Hepatocyte (in vitro differentiated cells): ENCODE measurements around the gene EHD1. TPM values are rescaled to one million over a fixed set of nuclear protein-coding genes. Genes with fewer than 3 reads are reported as not detected.
"Not testable (repeated sequence)": the region's sequence is repeated elsewhere in the genome, so short reads cannot be mapped to it uniquely, and the experiment has no call there.

Experiments used
- DNase-seq: peaks from one replicate; pipeline ENCODE4 v3.0.0-alpha.2; 2016; ENCODE audit warnings: low spot score
- H2AFZ ChIP-seq: fragments of 200-600 bp; sonication (generic); 2 replicates; pipeline ENCODE4 v1.6.0; 2016; ENCODE audit warnings: antibody characterized with exemption, mild to moderate bottlenecking
- H3K27ac ChIP-seq: fragments of 200-600 bp; sonication (generic); 2 replicates; pipeline ENCODE4 v1.5.1; 2016; ENCODE audit warnings: mild to moderate bottlenecking
- H3K27me3 ChIP-seq: fragments of 200-600 bp; sonication (generic); 2 replicates; pipeline ENCODE4 v1.6.1; 2016
- H3K36me3 ChIP-seq: fragments of 200-600 bp; sonication (generic); replicated peaks from 2 replicates; pipeline ENCODE4 v1.5.1; 2016; ENCODE audit warnings: low read depth; ENCODE audit not compliant: insufficient read depth
- H3K4me1 ChIP-seq: fragments of 200-600 bp; sonication (generic); 2 replicates; pipeline ENCODE4 v1.5.1; 2016; ENCODE audit warnings: mild to moderate bottlenecking, moderate library complexity; ENCODE audit not compliant: insufficient read depth
- H3K4me2 ChIP-seq: fragments of 200-600 bp; sonication (generic); 2 replicates; pipeline ENCODE4 v1.6.0; 2016
- H3K4me3 ChIP-seq: fragments of 200-600 bp; sonication (generic); 2 replicates; pipeline ENCODE4 v1.5.1; 2016; ENCODE audit warnings: mild to moderate bottlenecking
- H3K79me2 ChIP-seq: fragments of 200-600 bp; sonication (generic); 2 replicates; pipeline ENCODE4 v1.6.0; 2017; ENCODE audit warnings: mild to moderate bottlenecking
- H3K9me2 ChIP-seq: fragments of 200-600 bp; sonication (generic); replicated peaks from 2 replicates; pipeline ENCODE4 v1.6.0; 2017; ENCODE audit warnings: mild to moderate bottlenecking; ENCODE audit not compliant: insufficient read depth
- H3K9me3 ChIP-seq: fragments of 200-600 bp; sonication (generic); 2 replicates; pipeline ENCODE4 v1.5.1; 2016; ENCODE audit warnings: low read depth, mild to moderate bottlenecking
- H4K20me1 ChIP-seq: fragments of 200-600 bp; sonication (generic); 2 replicates; pipeline ENCODE4 v1.6.0; 2016; ENCODE audit warnings: mild to moderate bottlenecking; ENCODE audit not compliant: insufficient read depth, poor library complexity, severe bottlenecking
- CTCF ChIP-seq: fragments of 200-600 bp; sonication (generic); IDR thresholded peaks from 2 replicates; pipeline ENCODE4 v1.5.1; 2016; ENCODE audit warnings: antibody characterized with exemption, mild to moderate bottlenecking; ENCODE audit not compliant: poor library complexity
- EZH2 ChIP-seq: fragments of 200-600 bp; sonication (generic); IDR thresholded peaks from 2 replicates; pipeline ENCODE4 v1.6.1; 2016; ENCODE audit warnings: antibody characterized with exemption, mild to moderate bottlenecking, borderline replicate concordance
- EZH2phosphoT487 ChIP-seq: fragments of 200-600 bp; sonication (generic); IDR thresholded peaks from one replicate; pipeline ENCODE4 v1.6.1; 2018; ENCODE audit warnings: antibody characterized with exemption, mild to moderate bottlenecking, low read depth, moderate library complexity; ENCODE audit not compliant: unreplicated experiment, severe bottlenecking
- WGBS: methylation state at CpG from one replicate; pipeline ENCODE4 v1.1.6; 2016; ENCODE audit warnings: low lambda C conversion rate; ENCODE audit errors: missing lambda C conversion rate; 5-methylcytosine and 5-hydroxymethylcytosine counted together
- polyA plus RNA-seq: library from polyadenylated mRNA; unstranded; fragments of >200 nt; fragmentation: Nextera tagmentation; extraction: Ambion mirVana; gene quantifications from 2 replicates; pipeline ENCODE4 v1.2.1, GENCODE V29; 2016
- total RNA-seq: library from RNA; depleted of rRNA; stranded (reverse); fragments of >200 nt; gene quantifications from 2 replicates; pipeline ENCODE4 v1.2.3, GENCODE V29; 2014

The EHD1 gene
- total and polyA plus RNA-seq, 2 experiments from 2014 or later, result 52.4 to 69.5 TPM

- TF ChIP-seq CTCF (no peak), EZH2phosphoT487 (no peak), EZH2 (no peak)
- Histone ChIP-seq H3K9me3 (no peaks in the 10 kb centered on the region), H3K79me2 (no peaks in the 10 kb centered on the region), H2AFZ (no peak overlapping the region), H3K27me3 (no peaks in the 10 kb centered on the region), H3K36me3 (no peaks in the 10 kb centered on the region), H3K4me2 (no peak overlapping the region), H3K27ac (no peak overlapping the region), H3K4me3 (no peak overlapping the region), H3K4me1 (no peaks in the 10 kb centered on the region), H4K20me1 (no peaks in the 10 kb centered on the region), H3K9me2 (no peaks in the 10 kb centered on the region)
- no peak for DNase-seq
- WGBS, result 91% methylated on average over 7 of the region's 7 CpGs
Measured at GRCh38 chr11:64826062-64826461, 52.4 kb downstream of the EHD1 start.

GRCh38 chr11:64823568-64824119, 54.8 kb downstream of the EHD1 start:
- no peaks in the 10 kb centered on the region for H3K79me2 ChIP-seq
- H3K4me2 ChIP-seq, result no peak overlapping the region
- TF ChIP-seq EZH2 (no peak), CTCF (no peak), EZH2phosphoT487 (no peak)
- WGBS, result 93% methylated on average over 11 of the region's 11 CpGs
- no peaks in the 10 kb centered on the region for H3K9me3 ChIP-seq
- no peaks in the 10 kb centered on the region for H3K27me3 ChIP-seq
- H3K4me1 ChIP-seq, result no peaks in the 10 kb centered on the region
- no peak for DNase-seq
- H2AFZ ChIP-seq, result no peak overlapping the region
- H3K9me2 ChIP-seq, result no peaks in the 10 kb centered on the region
- no peak overlapping the region for H3K4me3 ChIP-seq
- H3K27ac ChIP-seq, result no peak overlapping the region
- H3K36me3 ChIP-seq, result no peaks in the 10 kb centered on the region
- no peaks in the 10 kb centered on the region for H4K20me1 ChIP-seq

DNA sequence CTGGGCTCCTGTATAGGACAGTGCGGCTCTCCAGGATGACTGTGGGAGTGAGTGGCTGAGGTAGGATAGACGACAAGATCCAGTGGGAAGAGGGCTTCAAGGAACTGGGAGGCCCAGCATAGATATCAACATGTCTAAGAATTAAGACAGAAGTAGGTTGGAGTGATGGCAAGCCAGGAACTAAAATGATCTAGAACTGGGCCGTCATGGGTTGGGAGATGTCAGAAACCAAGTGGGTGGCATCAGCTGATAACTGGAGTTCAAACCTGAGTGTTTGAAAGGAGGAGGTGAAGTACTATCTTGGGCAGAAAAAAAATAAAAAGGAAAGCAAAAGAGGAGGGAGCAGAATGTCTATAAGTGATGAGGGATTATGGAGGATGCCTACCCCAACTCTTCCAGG, 60.9 kb downstream of the EHD1 start:
- peaks cover 3% of the 10 kb centered on the region for H3K4me1 ChIP-seq
- DNase-seq, result no peak
- no peak overlapping the region for H3K27ac ChIP-seq
- no peak overlapping the region for H3K4me3 ChIP-seq
- 100% methylated on average over 3 of the region's 3 CpGs for WGBS
- no peaks in the 10 kb centered on the region for H3K9me3 ChIP-seq
- no peaks in the 10 kb centered on the region for H3K27me3 ChIP-seq
- no peak for TF ChIP-seq EZH2phosphoT487
- no peak for TF ChIP-seq CTCF
- TF ChIP-seq EZH2, result no peak
- no peak overlapping the region for H2AFZ ChIP-seq
- no peaks in the 10 kb centered on the region for H3K9me2 ChIP-seq
- H3K4me2 ChIP-seq, result no peak overlapping the region
- no peaks in the 10 kb centered on the region for H3K36me3 ChIP-seq
- H4K20me1 ChIP-seq, result no peaks in the 10 kb centered on the region
- no peaks in the 10 kb centered on the region for H3K79me2 ChIP-seq

DNA sequence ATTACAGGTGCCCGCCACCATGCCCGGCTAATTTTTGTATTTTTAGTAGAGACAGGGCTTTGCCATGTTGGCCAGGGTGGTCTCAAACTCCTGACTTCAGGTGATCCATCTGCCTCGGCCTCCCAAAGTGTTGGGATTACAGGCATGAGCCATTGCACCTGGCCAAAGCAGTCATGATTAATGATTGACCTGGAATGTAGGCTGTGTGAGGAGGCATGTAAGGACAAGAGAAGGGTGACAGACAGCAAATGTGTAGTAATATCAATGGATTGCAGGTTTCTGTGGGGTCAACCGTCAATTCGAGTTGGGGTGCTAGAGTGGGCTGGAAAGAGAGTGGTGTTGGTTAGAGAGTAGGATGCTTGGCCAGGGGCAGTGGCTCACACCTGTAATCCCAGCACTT, 63.0 kb downstream of the EHD1 start:
- not testable (repeated sequence) for H3K4me2 ChIP-seq, H3K27ac ChIP-seq, H3K4me3 ChIP-seq, H3K36me3 ChIP-seq, H3K79me2 ChIP-seq, H3K4me1 ChIP-seq, H2AFZ ChIP-seq, DNase-seq, H3K9me3 ChIP-seq, H3K9me2 ChIP-seq, H3K27me3 ChIP-seq, H4K20me1 ChIP-seq
- 83% methylated on average over 5 of the region's 5 CpGs for WGBS
